HG03442 (cell line): ENCODE measurements around the gene SLC15A1.

Experiments
- ATAC-seq: cut with Tn5 transposase; IDR thresholded peaks from one replicate; pipeline ENCODE4 v1.9.1; 2021; ENCODE audit warnings: mild to moderate bottlenecking, moderate library complexity; ENCODE audit not compliant: unreplicated experiment

The SLC15A1 gene

GRCh38 chr13:98781905-98782304, 29.4 kb upstream of the SLC15A1 start:
- ATAC-seq: no peak

GRCh38 chr13:98781470-98781869, 29.0 kb upstream of the SLC15A1 start:
- ATAC-seq: no peak

- no peak for ATAC-seq
Observed at GRCh38 chr13:98781045-98781444, 28.6 kb upstream of the SLC15A1 start.

- ATAC-seq: no peak
Observed at GRCh38 chr13:98780451-98780850, 28.0 kb upstream of the SLC15A1 start.

GRCh38 chr13:98779695-98780094, 27.2 kb upstream of the SLC15A1 start:
- ATAC-seq: no peak

GRCh38 chr13:98778749-98779148, 26.3 kb upstream of the SLC15A1 start:
- ATAC-seq: no peak

- no peak for ATAC-seq
Observed at GRCh38 chr13:98776644-98777043, 24.2 kb upstream of the SLC15A1 start.

GRCh38 chr13:98775844-98776598, 23.5 kb upstream of the SLC15A1 start:
- no peak for ATAC-seq

- ATAC-seq: no peak
Observed at GRCh38 chr13:98775386-98775785, 22.9 kb upstream of the SLC15A1 start.

GRCh38 chr13:98774776-98775175, 22.3 kb upstream of the SLC15A1 start:
- no peak for ATAC-seq

- ATAC-seq: no peak
Observed at GRCh38 chr13:98773921-98774320, 21.4 kb upstream of the SLC15A1 start.

GRCh38 chr13:98772794-98773452, 20.5 kb upstream of the SLC15A1 start:
- no peak for ATAC-seq

- no peak for ATAC-seq
Observed at GRCh38 chr13:98771838-98772611, 19.6 kb upstream of the SLC15A1 start.

- ATAC-seq: no peak
Observed at GRCh38 chr13:98769736-98770135, 17.3 kb upstream of the SLC15A1 start.

- ATAC-seq: no peak
Observed at GRCh38 chr13:98768522-98768921, 16.1 kb upstream of the SLC15A1 start.

- no peak for ATAC-seq
Observed at GRCh38 chr13:98766697-98767096, 14.2 kb upstream of the SLC15A1 start.

GRCh38 chr13:98765996-98766519, 13.6 kb upstream of the SLC15A1 start:
- ATAC-seq: no peak

GRCh38 chr13:98761986-98762616, 9.6 kb upstream of the SLC15A1 start:
- ATAC-seq: no peak

GRCh38 chr13:98761126-98761985, 8.9 kb upstream of the SLC15A1 start:
- peak; percentile 75 for ATAC-seq

GRCh38 chr13:98755729-98756128, 3.3 kb upstream of the SLC15A1 start:
- ATAC-seq: no peak
